Measurements from ENCODE around the gene FHL3. TPM values are rescaled to one million over a fixed set of nuclear protein-coding genes. Genes with fewer than 3 reads are reported as not detected.

FHL3 gene
- total and polyA plus RNA-seq, 2 experiments from 2014 or later = 28.3 to 49.0 TPM

- TF ChIP-seq REST (IDR thresholded peaks at IDR 0.05; ENCODE audit: unreplicated experiment) (peak; percentile 80), EZH2 (IDR thresholded peaks at IDR 0.05; ENCODE audit: low read depth, unreplicated experiment) (peak; percentile 33), JUNB (IDR thresholded peaks at IDR 0.05; ENCODE audit: unreplicated experiment) (no peak), NANOG (IDR thresholded peaks at IDR 0.05; ENCODE audit: borderline replicate concordance) (no peak), ZNF331 (CRISPR knock-in tag; IDR thresholded peaks at IDR 0.05; ENCODE audit: low read depth) (no peak), EZH2phosphoT487 (IDR thresholded peaks at IDR 0.05; ENCODE audit: unreplicated experiment) (no peak)
- TF ChIP-seq, protein P1, sequence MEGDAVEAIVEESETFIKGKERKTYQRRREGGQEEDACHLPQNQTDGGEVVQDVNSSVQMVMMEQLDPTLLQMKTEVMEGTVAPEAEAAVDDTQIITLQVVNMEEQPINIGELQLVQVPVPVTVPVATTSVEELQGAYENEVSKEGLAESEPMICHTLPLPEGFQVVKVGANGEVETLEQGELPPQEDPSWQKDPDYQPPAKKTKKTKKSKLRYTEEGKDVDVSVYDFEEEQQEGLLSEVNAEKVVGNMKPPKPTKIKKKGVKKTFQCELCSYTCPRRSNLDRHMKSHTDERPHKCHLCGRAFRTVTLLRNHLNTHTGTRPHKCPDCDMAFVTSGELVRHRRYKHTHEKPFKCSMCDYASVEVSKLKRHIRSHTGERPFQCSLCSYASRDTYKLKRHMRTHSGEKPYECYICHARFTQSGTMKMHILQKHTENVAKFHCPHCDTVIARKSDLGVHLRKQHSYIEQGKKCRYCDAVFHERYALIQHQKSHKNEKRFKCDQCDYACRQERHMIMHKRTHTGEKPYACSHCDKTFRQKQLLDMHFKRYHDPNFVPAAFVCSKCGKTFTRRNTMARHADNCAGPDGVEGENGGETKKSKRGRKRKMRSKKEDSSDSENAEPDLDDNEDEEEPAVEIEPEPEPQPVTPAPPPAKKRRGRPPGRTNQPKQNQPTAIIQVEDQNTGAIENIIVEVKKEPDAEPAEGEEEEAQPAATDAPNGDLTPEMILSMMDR (conservative IDR thresholded peaks at IDR 0.05; ENCODE audit: low read depth in 2 of 2) = no peak
Measured at GRCh38 chr1:38047603-38048141, 42.4 kb upstream of the FHL3 start (continued).

DNA sequence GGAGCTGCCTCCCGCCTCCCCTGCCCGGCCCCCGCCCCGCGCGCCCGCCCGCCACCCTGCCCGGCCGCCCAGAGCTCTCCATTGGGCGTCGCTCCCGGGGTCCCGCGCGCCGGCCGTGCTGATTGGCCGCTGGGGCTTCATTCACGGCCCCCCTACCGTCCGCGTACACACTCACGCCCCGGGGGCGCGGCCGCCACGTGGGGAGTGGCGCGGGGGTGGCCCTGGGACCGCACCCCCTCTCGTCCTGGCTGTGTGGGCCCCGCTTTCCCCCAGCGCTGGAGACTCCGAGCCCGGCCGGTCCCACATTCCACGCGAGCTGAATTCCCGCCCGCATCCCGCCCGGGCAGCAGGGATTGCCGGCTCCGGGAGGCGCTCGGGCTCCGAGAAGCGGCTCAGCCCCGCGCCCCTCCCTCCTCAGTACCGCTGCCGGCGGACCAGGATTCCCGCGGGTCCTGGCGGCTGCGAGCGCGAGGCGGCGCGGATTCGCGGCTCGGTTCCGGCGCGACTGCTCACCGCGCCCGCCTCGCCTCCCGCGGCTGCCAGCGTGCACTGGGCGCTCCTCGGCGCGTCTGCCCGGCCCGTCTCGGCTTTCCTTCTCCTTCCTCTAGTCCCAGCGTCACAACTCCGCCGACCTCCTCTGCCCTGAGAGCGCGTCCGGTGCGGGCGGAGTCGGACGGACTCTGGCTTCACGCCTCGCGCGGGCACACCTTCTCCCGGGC, 41.7 kb upstream of the FHL3 start:
- Histone ChIP-seq H3K27ac (ENCODE audit: low read depth) (no peak overlapping the region), H4K20me1 (replicated peaks; ENCODE audit: insufficient read depth) (peaks cover 12% of the 10 kb centered on the region), H3K4me1 (ENCODE audit: insufficient read depth) (peaks cover 12% of the 10 kb centered on the region), H3K9me2 (ENCODE audit: insufficient read depth) (no peaks in the 10 kb centered on the region; the same call in 1 of the 2 replicates), H3K36me3 (ENCODE audit: insufficient read depth) (no peaks in the 10 kb centered on the region), H3F3A (replicated peaks; ENCODE audit: low read depth) (0 out of 2 replicates have a peak, but pooled peaks cover 3% of the 10 kb centered on the region), H3K79me2 (replicated peaks; ENCODE audit: insufficient read depth) (peaks cover 14% of the 10 kb centered on the region), H3K27me3 (ENCODE audit: insufficient read depth) (peaks cover 67% of the 10 kb centered on the region), H2AFZ (peak overlapping the region; percentile 80; the same call in 1 of the 2 replicates), H3K4me2 (peak overlapping the region; percentile 93), H3K4me3 (peak overlapping the region; percentile 71)
- Mint-ChIP-seq H3K27ac (no peak overlapping the region), H3K9me3 (no peaks in the 10 kb centered on the region), H3K4me1 (peaks cover 46% of the 10 kb centered on the region), H3K27me3 (ENCODE audit: insufficient read depth, low read depth, poor library complexity) (peaks cover 42% of the 10 kb centered on the region), H3K4me3 (peak overlapping the region; percentile 86), H3K36me3 (ENCODE audit: low read depth) (peaks cover 22% of the 10 kb centered on the region)
- ATAC-seq (peak; percentile 57), DNase-seq (ENCODE audit: low spot score) (peak; percentile 90)
- peak; percentile 53; the same call in 1 of the 2 replicates for TF ChIP-seq CREB1 (CRISPR knock-in tag; IDR thresholded peaks at IDR 0.05; ENCODE audit: low read depth)
- TF ChIP-seq REST (IDR thresholded peaks at IDR 0.05; ENCODE audit: unreplicated experiment) = peak; percentile 11
- no peak for TF ChIP-seq ZNF114 (CRISPR knock-in tag; IDR thresholded peaks at IDR 0.05)
- no peak for TF ChIP-seq EZH2 (IDR thresholded peaks at IDR 0.05; ENCODE audit: low read depth, unreplicated experiment)
- no peak for TF ChIP-seq ETS1 (IDR thresholded peaks at IDR 0.05)
- TF ChIP-seq EZH2phosphoT487 (IDR thresholded peaks at IDR 0.05; ENCODE audit: unreplicated experiment) = no peak
- TF ChIP-seq, protein P1 (conservative IDR thresholded peaks at IDR 0.05; ENCODE audit: low read depth in 2 of 2) = no peak; a peak in 1 of 4 replicates

Measured in GM23338 (cell line).